Measurements from ENCODE around the gene CDKN2A.

The CDKN2A gene

GRCh38 chr9:21941337-21941995 is 52.7 kb downstream of the CDKN2A start:
- no peak for DNase-seq (ENCODE audit: low read depth in 2 of 2)

GRCh38 chr9:21936161-21936560 is 58.0 kb downstream of the CDKN2A start:
- DNase-seq (ENCODE audit: low read depth in 2 of 2), result no peak

GRCh38 chr9:21935631-21936030 is 58.6 kb downstream of the CDKN2A start:
- no peak for DNase-seq (ENCODE audit: low read depth in 2 of 2)

DNA sequence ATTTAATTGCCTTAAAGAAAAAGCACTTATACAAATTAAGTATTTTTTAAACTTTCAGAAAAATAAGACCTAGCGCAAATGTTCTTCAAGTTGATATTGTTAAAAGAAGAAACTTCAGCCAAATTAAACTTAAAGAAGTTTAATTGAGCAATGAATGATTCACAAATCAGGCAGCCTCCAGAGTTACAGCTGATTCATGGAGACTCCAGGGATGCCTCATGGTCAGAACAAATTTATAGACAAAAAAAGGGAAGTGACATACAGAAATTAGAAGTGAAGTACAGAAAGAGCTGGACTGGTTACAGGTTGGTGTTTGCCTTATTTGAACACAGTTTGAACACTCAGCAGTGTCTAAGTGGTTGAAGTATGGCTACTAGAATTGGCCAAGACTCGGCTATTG is 60.3 kb downstream of the CDKN2A start:
- no peak for DNase-seq (ENCODE audit: low read depth in 2 of 2)

- no peak for DNase-seq (ENCODE audit: low read depth in 2 of 2)
Measured at GRCh38 chr9:21933281-21933680, 60.9 kb downstream of the CDKN2A start.

DNA sequence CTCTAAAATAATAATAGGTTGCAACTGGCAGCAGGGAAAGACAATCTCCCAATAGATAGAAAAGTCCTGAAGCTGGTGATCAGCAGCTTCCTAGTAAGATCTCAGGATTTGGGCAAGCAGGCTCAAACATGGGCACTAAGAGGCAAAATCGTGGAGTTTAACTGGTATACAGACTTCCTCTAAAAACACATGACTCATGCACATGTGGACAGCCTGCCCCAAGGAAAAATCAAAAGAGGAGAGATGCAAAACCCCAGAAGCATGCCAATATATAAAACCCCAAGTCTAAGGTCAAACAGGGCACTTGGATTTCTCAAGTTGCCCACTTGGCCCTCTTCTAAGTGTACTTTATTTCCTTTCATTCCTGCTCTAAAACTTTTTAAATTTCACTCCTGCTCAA is 62.8 kb downstream of the CDKN2A start:
- no peak for DNase-seq (ENCODE audit: low read depth in 2 of 2)

- no peak for DNase-seq (ENCODE audit: low read depth in 2 of 2)
Measured at GRCh38 chr9:21927752-21928151, 66.4 kb downstream of the CDKN2A start.

GRCh38 chr9:21923694-21924093 is 70.5 kb downstream of the CDKN2A start:
- no peak for DNase-seq (ENCODE audit: low read depth in 2 of 2)

GRCh38 chr9:21919377-21920362 is 74.5 kb downstream of the CDKN2A start:
- no peak for DNase-seq (ENCODE audit: low read depth in 2 of 2)

Data from activated CD4-positive, alpha-beta T cell treated with anti-CD3 and anti-CD28 coated beads for 24 hours (primary cell).